NCI-H2029 treated with DMSO at 0.1 percent for 48 hours (cell line): Measurements from ENCODE around the gene CRIP1.

Source experiments
- DNase-seq: peaks from one replicate; lab custom pipeline; 2025; lab: John Stamatoyannopoulos, UW

CRIP1 gene

GRCh38 chr14:105480807-105481801 lies 5.6 kb upstream of the CRIP1 start:
- peak; percentile 56 for DNase-seq

- peak; percentile 69 for DNase-seq
These were observed 4.7 kb upstream of the CRIP1 start for GRCh38 chr14:105481886-105482457.

- DNase-seq, result no peak
These were observed 4.1 kb upstream of the CRIP1 start for GRCh38 chr14:105482486-105483110.

GRCh38 chr14:105483300-105484068 lies 3.2 kb upstream of the CRIP1 start:
- DNase-seq, result no peak

- DNase-seq, result no peak
These were observed 2.4 kb upstream of the CRIP1 start for GRCh38 chr14:105484069-105484996.

GRCh38 chr14:105484997-105485393 lies 1.7 kb upstream of the CRIP1 start:
- no peak for DNase-seq

GRCh38 chr14:105485739-105486162 lies 935 bp upstream of the CRIP1 start:
- DNase-seq, result no peak

- DNase-seq, result no peak
These were observed 325 bp downstream of the CRIP1 start for GRCh38 chr14:105486974-105487448.

GRCh38 chr14:105487449-105487985 lies 831 bp downstream of the CRIP1 start:
- DNase-seq, result no peak

GRCh38 chr14:105487986-105488777 lies 1.5 kb downstream of the CRIP1 start:
- no peak for DNase-seq

- no peak for DNase-seq
These were observed 2.3 kb downstream of the CRIP1 start for GRCh38 chr14:105488781-105489541.

GRCh38 chr14:105489542-105490266 lies 3.0 kb downstream of the CRIP1 start:
- DNase-seq, result peak; percentile 24

- DNase-seq, result no peak
These were observed 3.5 kb downstream of the CRIP1 start for GRCh38 chr14:105490267-105490571.

- DNase-seq, result peak; percentile 89
These were observed 4.1 kb downstream of the CRIP1 start, which contains the start of gene TEDC1 for GRCh38 chr14:105490572-105491365. TSS of gene TEDC1 (plus strand) at chr14:105491246. CDS start at chr14:105491376, 130 bp downstream.

GRCh38 chr14:105491366-105491973 lies 4.8 kb downstream of the CRIP1 start:
- DNase-seq, result no peak

GRCh38 chr14:105492031-105492970 lies 5.6 kb downstream of the CRIP1 start:
- no peak for DNase-seq
